GM12801 (cell line): ENCODE data around the gene IL24.

Experiments
- TF ChIP-seq, protein P1 (sequence below): IDR thresholded peaks from one replicate; pipeline ENCODE4 v1.5.1; 2011; ENCODE audit warnings: control low read depth; ENCODE audit not compliant: insufficient read length; ENCODE audit errors: extremely low read depth

IL24 gene

DNA sequence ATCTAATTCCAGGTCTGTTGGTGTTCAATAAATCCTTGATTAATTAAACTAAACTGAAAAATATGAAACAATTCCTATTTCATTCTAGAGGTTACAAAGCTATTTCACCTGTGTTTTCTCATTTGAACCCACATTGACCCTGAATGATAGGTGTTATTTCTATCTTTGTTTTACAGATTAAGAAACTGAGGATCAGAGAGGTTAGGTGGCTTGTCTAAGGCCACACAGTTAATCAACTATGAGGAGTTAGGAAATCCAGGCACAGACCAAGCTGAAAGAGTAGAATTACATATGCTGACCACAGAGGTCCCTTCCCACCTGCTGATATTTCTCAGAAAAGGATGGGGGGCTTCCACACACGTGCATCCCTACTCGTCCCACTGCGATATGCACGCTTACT lies 48.5 kb downstream of the IL24 start:
- TF ChIP-seq, protein P1, sequence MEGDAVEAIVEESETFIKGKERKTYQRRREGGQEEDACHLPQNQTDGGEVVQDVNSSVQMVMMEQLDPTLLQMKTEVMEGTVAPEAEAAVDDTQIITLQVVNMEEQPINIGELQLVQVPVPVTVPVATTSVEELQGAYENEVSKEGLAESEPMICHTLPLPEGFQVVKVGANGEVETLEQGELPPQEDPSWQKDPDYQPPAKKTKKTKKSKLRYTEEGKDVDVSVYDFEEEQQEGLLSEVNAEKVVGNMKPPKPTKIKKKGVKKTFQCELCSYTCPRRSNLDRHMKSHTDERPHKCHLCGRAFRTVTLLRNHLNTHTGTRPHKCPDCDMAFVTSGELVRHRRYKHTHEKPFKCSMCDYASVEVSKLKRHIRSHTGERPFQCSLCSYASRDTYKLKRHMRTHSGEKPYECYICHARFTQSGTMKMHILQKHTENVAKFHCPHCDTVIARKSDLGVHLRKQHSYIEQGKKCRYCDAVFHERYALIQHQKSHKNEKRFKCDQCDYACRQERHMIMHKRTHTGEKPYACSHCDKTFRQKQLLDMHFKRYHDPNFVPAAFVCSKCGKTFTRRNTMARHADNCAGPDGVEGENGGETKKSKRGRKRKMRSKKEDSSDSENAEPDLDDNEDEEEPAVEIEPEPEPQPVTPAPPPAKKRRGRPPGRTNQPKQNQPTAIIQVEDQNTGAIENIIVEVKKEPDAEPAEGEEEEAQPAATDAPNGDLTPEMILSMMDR: no peak

DNA sequence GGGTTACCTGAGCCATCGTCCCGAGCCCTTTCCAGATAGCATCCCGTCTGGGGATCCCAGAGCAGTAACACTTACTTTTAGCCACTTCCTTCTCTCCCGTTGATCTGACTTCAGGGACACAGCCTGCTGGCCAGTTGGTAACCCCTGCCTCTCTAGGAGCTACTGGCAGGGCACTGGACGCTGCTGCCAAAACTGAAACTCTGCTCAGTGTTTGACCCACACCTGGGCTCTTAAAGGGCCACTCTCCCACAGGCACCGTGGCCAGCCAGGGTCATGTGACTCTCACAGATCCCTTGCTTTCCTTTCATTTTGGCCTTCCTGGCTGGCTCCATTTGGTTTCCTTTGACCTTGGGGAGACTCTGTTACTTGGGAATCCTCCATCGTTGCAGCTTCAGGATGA lies 49.0 kb downstream of the IL24 start, which contains the start of gene PIGR:
PIGR (minus strand) TSS at position 206 of the 400 bp plus-strand sequence. CDS start 5,935 bp downstream, outside the sequence.
- TF ChIP-seq, protein P1: no peak

DNA sequence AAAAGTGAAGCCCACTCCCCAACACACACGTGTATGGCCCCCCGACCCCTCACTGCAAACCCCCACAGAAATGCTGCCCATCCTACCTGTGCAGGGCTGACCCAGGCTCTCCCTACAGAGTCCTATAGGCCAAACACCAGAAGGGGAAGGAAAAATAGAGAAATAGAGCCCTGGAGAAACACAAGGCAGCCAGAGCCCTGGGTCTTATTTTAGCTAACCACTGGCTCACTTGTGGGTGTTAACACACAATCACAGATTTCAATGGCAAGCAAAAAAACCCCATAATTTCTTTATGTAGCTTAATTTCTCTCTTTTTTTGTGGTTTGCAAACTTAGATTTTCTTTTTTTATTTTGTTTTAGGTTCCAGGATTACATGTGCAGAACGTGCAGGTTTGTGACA lies 50.0 kb downstream of the IL24 start:
- TF ChIP-seq, protein P1: no peak

DNA sequence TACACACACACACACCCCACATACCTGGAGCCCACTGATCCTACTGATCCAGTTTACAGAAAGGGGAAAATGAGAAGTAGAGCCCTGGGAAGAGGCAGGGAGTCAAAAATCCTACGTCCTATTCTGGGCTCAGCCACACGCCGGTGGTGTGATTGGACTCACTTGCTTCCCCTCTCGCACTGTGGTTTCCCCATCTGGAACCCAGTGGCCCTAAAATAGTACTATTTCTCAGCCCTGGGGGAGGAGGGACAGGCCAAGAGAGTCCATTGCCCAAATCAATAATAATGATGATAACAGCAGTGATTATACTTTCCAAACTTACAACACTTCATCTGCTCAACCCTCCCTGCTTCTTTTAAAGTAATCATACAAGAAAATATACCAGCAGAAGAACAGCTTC lies 52.0 kb downstream of the IL24 start:
- TF ChIP-seq, protein P1: no peak

DNA sequence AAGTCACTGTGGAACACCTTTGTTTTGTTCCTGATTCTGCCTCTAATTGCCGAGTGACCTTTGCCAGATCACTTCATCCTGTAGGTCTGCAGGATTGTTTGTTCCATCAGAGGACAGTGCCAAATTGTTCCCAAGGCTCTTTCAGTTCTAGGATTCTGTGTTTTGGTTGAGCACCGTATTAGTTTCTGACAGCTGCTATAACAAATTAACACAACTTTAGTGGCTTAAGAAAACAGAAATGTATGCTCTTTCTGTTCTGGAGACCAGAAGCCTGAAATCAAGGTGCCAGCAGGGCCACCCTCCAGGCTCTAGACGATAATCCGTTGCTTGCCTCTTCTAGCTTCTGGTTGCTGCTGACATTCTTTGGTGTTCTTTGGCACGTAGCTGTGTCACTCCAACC lies 52.4 kb downstream of the IL24 start:
- TF ChIP-seq, protein P1: no peak

DNA sequence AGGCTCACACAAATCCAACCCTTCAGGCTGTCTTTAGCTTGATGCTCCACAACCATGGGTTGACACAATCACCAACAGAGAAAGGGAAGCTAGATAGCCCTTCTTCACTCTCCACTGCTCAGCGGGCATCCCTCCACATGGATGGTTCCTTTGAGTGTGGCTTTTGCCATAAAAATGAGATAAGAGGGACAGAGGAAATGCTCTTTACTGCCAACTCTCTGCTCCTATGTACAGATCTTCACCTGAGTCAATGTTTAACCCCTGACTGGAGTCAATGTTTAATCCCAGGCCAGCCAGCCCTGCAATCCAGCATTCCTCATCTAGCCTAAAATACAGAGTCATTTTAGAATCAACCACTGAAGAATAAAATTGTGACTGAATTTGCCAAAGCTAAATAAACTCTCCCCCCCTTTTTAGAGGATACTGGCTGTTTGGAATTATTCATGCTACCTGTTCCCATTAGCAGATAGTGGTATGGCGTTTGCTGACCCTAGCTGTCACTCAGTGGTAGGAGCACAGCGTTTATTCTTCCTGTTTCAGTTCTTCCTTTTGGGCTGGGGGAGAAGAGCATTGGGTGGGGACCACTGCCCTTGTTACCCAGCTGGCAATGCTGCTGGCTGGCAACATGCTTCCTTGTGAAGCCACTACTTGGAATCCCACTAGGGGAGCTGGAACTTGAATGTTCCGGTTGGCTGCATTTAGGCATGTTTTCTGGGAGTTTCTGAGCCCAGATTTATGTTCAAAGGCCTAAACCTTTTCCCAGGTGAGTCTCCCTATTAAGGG lies 54.3 kb downstream of the IL24 start:
- TF ChIP-seq, protein P1: no peak

DNA sequence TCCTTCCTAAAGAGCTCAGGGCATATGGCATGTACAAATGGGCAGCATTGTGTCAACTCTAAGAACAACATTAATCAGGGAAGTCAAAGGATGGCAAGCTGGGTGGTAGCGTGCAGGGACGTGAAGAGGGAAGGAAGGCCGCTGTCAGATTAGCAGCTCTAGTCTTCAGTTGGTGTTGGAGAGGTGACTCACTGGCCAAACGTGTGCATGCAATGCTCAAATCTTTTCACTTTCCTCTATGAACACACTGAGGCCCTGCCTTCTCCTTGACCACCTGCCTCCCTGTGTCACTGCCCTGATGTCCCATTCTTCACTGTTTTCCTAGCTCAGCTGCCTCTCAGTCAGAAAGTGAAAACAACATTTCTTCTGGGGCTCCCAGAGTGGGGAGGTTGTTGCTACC lies 54.9 kb downstream of the IL24 start:
- TF ChIP-seq, protein P1: no peak
